ENCODE results near the gene ATP5ME.

DNA sequence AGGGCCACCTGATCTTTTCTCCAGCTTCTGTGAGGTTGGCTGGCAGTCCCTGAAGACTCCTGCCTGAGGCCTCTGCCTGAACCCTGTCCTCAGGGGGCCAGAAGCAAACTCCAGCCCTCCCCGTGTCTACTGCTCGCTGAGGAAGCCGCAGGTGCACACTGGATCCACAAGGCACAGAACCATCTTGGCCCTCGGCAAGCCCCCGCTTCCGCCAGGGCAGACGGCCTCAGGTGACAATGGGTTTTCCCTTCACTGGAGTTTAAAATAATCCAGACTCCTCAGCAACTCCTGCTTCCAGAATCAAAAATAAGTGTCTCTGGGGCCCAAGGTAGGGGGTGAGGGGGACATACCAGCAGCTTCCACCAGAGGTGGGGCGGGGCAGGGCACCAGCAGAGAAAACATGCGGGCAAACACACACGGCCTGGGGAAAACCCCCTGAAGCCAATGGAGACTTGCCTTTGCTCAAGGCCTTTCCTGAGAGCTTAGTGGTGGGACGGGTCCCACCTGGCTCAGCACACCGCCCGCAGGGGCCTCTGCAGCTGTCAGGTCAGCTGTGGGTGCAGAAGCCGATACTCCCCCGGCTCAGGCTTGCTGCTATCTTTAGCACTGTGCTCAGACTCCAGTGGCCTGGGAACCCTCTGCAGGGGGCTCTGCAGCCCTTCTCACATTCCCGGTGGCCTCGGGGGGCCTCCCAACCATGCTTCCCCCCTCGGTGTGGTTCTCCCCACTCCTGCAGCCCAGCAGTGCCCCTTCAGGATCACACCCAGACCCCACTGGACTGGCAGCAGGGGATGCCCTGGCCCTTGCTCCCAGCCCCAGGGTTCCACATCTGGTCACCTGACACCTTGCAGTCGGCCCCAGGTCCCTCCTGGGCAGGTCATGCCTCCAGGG is 2.1 kb upstream of the ATP5ME start:
- TF ChIP-seq, protein P1, sequence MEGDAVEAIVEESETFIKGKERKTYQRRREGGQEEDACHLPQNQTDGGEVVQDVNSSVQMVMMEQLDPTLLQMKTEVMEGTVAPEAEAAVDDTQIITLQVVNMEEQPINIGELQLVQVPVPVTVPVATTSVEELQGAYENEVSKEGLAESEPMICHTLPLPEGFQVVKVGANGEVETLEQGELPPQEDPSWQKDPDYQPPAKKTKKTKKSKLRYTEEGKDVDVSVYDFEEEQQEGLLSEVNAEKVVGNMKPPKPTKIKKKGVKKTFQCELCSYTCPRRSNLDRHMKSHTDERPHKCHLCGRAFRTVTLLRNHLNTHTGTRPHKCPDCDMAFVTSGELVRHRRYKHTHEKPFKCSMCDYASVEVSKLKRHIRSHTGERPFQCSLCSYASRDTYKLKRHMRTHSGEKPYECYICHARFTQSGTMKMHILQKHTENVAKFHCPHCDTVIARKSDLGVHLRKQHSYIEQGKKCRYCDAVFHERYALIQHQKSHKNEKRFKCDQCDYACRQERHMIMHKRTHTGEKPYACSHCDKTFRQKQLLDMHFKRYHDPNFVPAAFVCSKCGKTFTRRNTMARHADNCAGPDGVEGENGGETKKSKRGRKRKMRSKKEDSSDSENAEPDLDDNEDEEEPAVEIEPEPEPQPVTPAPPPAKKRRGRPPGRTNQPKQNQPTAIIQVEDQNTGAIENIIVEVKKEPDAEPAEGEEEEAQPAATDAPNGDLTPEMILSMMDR (IDR thresholded peaks at IDR 0.05): no peak
- no peak for TF ChIP-seq POLR2A (IDR thresholded peaks at IDR 0.05)
